K562 (cell line): ENCODE data around the gene HEATR9. TPM values are rescaled to one million over a fixed set of nuclear protein-coding genes. Genes with fewer than 3 reads are reported as not detected.

Experiments
- ATAC-seq: fragments of 200-7000 bp; cut with Tn5 transposase; 3 replicates; pipeline ENCODE4 v1.9.1; 2020; ENCODE audit warnings: moderate library complexity
- BruUV-seq: library from RNA; stranded (reverse); fragments of 400-500 nt; replicated peaks from 2 replicates; lab custom pipeline; 2021; lab: Mats Ljungman, UMichigan
- CTCF ChIA-PET: fragments of 300-600 bp; formaldehyde crosslinking; extraction: SDS; loops from one replicate; lab custom pipeline; 2021; ENCODE audit warnings: low intra/inter-chr PET ratio; lab: Yijun Ruan, JAX
- POLR2A ChIA-PET: fragments of 300-600, 350-650 bp; sonication (Branson Sonifier 250); formaldehyde crosslinking; extraction: SDS; loops from one replicate; lab custom pipeline; 2021; ENCODE audit warnings: antibody characterized with exemption, inconsistent platforms; lab: Yijun Ruan, JAX
- DNase-seq, 4 experiments: peaks; one replicate each; pipeline versions ENCODE4 v3.0.0 to v3.0.0-alpha.2; 2011 to 2018; ENCODE audit warnings: low spot score in 3 of 4, mixed read lengths in 3 of 4; ENCODE audit errors: extremely low read depth in 1 of 4
- FAIRE-seq: peaks from 2 replicates; lab custom pipeline; 2011; peaks lifted over from hg19 to GRCh38; lab: Jason Lieb, UNC
- H2AFZ ChIP-seq: 2 replicates; pipeline ENCODE4 v1.6.0; 2011; ENCODE audit warnings: low read depth, low read length, control low read depth, inconsistent platforms
- H3K27ac ChIP-seq: fragments of 200-600 bp; 3 replicates; pipeline ENCODE4 v1.8.0; 2011; ENCODE audit warnings: low read depth, mild to moderate bottlenecking, control low read depth, inconsistent platforms, low read length, moderate library complexity, mixed read lengths; ENCODE audit errors: extremely low read depth
- H3K27me3 ChIP-seq, 2 experiments: fragments of 300-600 bp in 1 of 2; 2 replicates in 1 of 2; 3 replicates in 1 of 2; pipeline versions ENCODE4 v1.6.0 to v1.8.0; 2011; ENCODE audit warnings: inconsistent platforms in 2 of 2, low read length in 2 of 2, mild to moderate bottlenecking in 1 of 2, mixed read lengths in 1 of 2, moderate library complexity in 1 of 2; ENCODE audit not compliant: control insufficient read depth in 2 of 2, insufficient read depth in 2 of 2
- H3K36me3 ChIP-seq: fragments of 300-600 bp; 3 replicates; pipeline ENCODE4 v1.8.0; 2011; ENCODE audit warnings: mild to moderate bottlenecking, low read length, inconsistent platforms; ENCODE audit not compliant: control insufficient read depth, insufficient read depth
- H3K4me1 ChIP-seq, 2 experiments: fragments of 200-600 bp in 1 of 2; replicated peaks in 1 of 2; 2 replicates in 1 of 2; 3 replicates in 1 of 2; pipeline versions ENCODE4 v1.5.1 to v1.8.0; 2011; ENCODE audit warnings: inconsistent platforms in 2 of 2, low read length in 2 of 2, mild to moderate bottlenecking in 1 of 2, mixed read lengths in 1 of 2, moderate library complexity in 1 of 2; ENCODE audit not compliant: control insufficient read depth in 2 of 2, insufficient read depth in 2 of 2
- H3K4me2 ChIP-seq: 2 replicates; pipeline ENCODE4 v1.6.1; 2011; ENCODE audit warnings: low read length, control low read depth, inconsistent platforms, mixed read lengths; ENCODE audit not compliant: insufficient read depth
- H3K4me3 ChIP-seq: fragments of 200-600 bp; sonication (generic), shearing (Covaris generic); 2 replicates; pipeline ENCODE4 v1.5.1; 2016; ENCODE audit warnings: control low read depth, inconsistent platforms
- H3K79me2 ChIP-seq: fragments of 200-600 bp; 3 replicates; pipeline ENCODE4 v1.8.0; 2011; ENCODE audit warnings: low read length, inconsistent platforms; ENCODE audit not compliant: control insufficient read depth, insufficient read depth
- H3K9ac ChIP-seq, 2 experiments: 2 replicates each; pipeline versions ENCODE4 v1.6.0 to v1.6.1; 2011; ENCODE audit warnings: low read depth in 2 of 2, low read length in 2 of 2, control low read depth in 1 of 2, inconsistent platforms in 1 of 2, mild to moderate bottlenecking in 1 of 2, mixed read lengths in 1 of 2; ENCODE audit not compliant: insufficient read depth in 1 of 2
- H3K9me1 ChIP-seq: one replicate; pipeline ENCODE4 v1.6.0; 2011; ENCODE audit warnings: inconsistent platforms, mild to moderate bottlenecking, low read length, moderate library complexity; ENCODE audit not compliant: control insufficient read depth, insufficient read depth
- H3K9me3 ChIP-seq: replicated peaks from 2 replicates; pipeline ENCODE4 v1.5.1; 2011; ENCODE audit warnings: low read depth, low read length, inconsistent platforms; ENCODE audit not compliant: control insufficient read depth, insufficient read depth
- H4K20me1 ChIP-seq: replicated peaks from 2 replicates; pipeline ENCODE4 v1.6.1; 2011; ENCODE audit warnings: low read length, inconsistent platforms, mixed read lengths; ENCODE audit not compliant: control insufficient read depth, insufficient read depth
- CBX1 ChIP-seq: sonication (generic); IDR thresholded peaks from 2 replicates; pipeline ENCODE4 v1.6.1; 2016; ENCODE audit warnings: antibody characterized with exemption, low read depth, mild to moderate bottlenecking
- DMBX1 ChIP-seq: fragments of 250-450 bp; sonication (Bioruptor Pico); IDR thresholded peaks from 2 replicates; pipeline ENCODE4 v1.8.0; 2022; ENCODE audit warnings: inconsistent platforms, mild to moderate bottlenecking, moderate library complexity, borderline replicate concordance
- ETS2 ChIP-seq: IDR thresholded peaks from 2 replicates; pipeline ENCODE4 v1.6.1; 2016; ENCODE audit warnings: borderline replicate concordance, missing genetic modification characterization, mild to moderate bottlenecking, moderate library complexity, missing compliant biosample characterization; ENCODE audit not compliant: poor library complexity, severe bottlenecking
- GMEB1 ChIP-seq: fragments of 250-450 bp; sonication (Bioruptor Pico); IDR thresholded peaks from 2 replicates; pipeline ENCODE4 v1.4.0; 2020; ENCODE audit warnings: mild to moderate bottlenecking
- HNRNPK ChIP-seq: fragments of 200-400 bp; formaldehyde crosslinking; IDR thresholded peaks from one replicate; pipeline ENCODE4 v1.6.1; 2018; ENCODE audit warnings: mild to moderate bottlenecking, low read depth, low read length; ENCODE audit not compliant: poor library complexity, severe bottlenecking
- HOXB6 ChIP-seq: fragments of 250-450 bp; sonication (Bioruptor Pico); IDR thresholded peaks from 2 replicates; pipeline ENCODE4 v1.5.1; 2022; ENCODE audit warnings: mild to moderate bottlenecking, borderline replicate concordance
- MAZ ChIP-seq, 2 experiments: fragments of 450-650 bp in 1 of 2; sonication (generic) in 1 of 2; formaldehyde crosslinking; IDR thresholded peaks in 1 of 2; conservative IDR thresholded peaks in 1 of 2; 2 replicates each; pipeline versions ENCODE4 v1.4.0 to v1.5.0; 2020; ENCODE audit warnings: mild to moderate bottlenecking in 1 of 2, missing genetic modification reagents in 1 of 2
- MYNN ChIP-seq, 2 experiments: sonication (generic); formaldehyde crosslinking in 1 of 2; IDR thresholded peaks; 2 replicates each; pipeline versions ENCODE4 v1.5.0 to v1.6.1; 2016 to 2020; ENCODE audit warnings: antibody characterized with exemption in 1 of 2, missing genetic modification reagents in 1 of 2
- PHF20 ChIP-seq: fragments of 450-650 bp; IDR thresholded peaks from 2 replicates; pipeline ENCODE4 v1.6.1; 2018; ENCODE audit not compliant: partially characterized antibody
- RHOXF2B ChIP-seq: fragments of 250-450 bp; sonication (Bioruptor Pico); conservative IDR thresholded peaks from 2 replicates; pipeline ENCODE4 v1.5.1; 2021
- RUNX1 ChIP-seq: sonication (generic); IDR thresholded peaks from 2 replicates; pipeline ENCODE4 v1.6.1; 2016; ENCODE audit warnings: antibody characterized with exemption, low read depth
- SRSF9 ChIP-seq: fragments of 200-400 bp; formaldehyde crosslinking; IDR thresholded peaks from 2 replicates; pipeline ENCODE4 v1.6.1; 2017; ENCODE audit warnings: low read depth, low read length, borderline replicate concordance
- ZBTB2 ChIP-seq: fragments of 450-650 bp; IDR thresholded peaks from 2 replicates; pipeline ENCODE4 v1.6.1; 2016; ENCODE audit warnings: antibody characterized with exemption
- ZNF134 ChIP-seq: fragments of 250-450 bp; sonication (Bioruptor Pico); conservative IDR thresholded peaks from 2 replicates; pipeline ENCODE4 v1.4.0; 2020
- ZNF165 ChIP-seq: fragments of 250-450 bp; sonication (Bioruptor Pico); IDR thresholded peaks from 2 replicates; pipeline ENCODE4 v1.4.0; 2020; ENCODE audit warnings: borderline replicate concordance
- ZNF347 ChIP-seq: fragments of 450-650 bp; formaldehyde crosslinking; IDR thresholded peaks from 2 replicates; pipeline ENCODE4 v1.4.0; 2020; ENCODE audit warnings: low read depth, mild to moderate bottlenecking, moderate library complexity
- ZNF431 ChIP-seq: sonication (generic); formaldehyde crosslinking; IDR thresholded peaks from 2 replicates; pipeline ENCODE4 v1.8.0; 2022; ENCODE audit warnings: mild to moderate bottlenecking, missing genetic modification reagents
- WGBS: fragments of 100-300 bp; shearing (Covaris generic); methylation state at CpG from one replicate; pipeline ENCODE4 v1.1.6; 2016; ENCODE audit warnings: low coverage, mixed read lengths; ENCODE audit not compliant: insufficient coverage; ENCODE audit errors: missing lambda C conversion rate; 5-methylcytosine and 5-hydroxymethylcytosine counted together
- in situ Hi-C: fragments of 300-500 bp; cut with MboI; formaldehyde crosslinking; loops from 4 replicates; pipeline ENCODE4 v1.15.0; 2018; ENCODE audit warnings: inconsistent platforms, mixed read lengths
- intact Hi-C: fragments of 100-400 bp; cut with micrococcal nuclease; formaldehyde crosslinking; loops from 2 replicates; pipeline ENCODE4 v1.14.2; 2022
- polyA plus RNA-seq, 8 experiments: library from polyadenylated mRNA; depleted of rRNA in 4 of 8; stranded (reverse) in 5 of 8; unstranded in 3 of 8; fragments of >200 nt; fragmentation: Nextera tagmentation in 2 of 8; fragmentation: Illumina TruSeq in 1 of 8; extraction: Ambion mirVana in 2 of 8; extraction: Trizol in 1 of 8; gene quantifications; 2 replicates each; pipeline versions ENCODE4 v1.2.1 to v1.2.3, GENCODE V29; 2011 to 2014; ENCODE audit warnings: inconsistent platforms in 1 of 8, missing spikeins in 1 of 8
- total RNA-seq, 7 experiments: library from RNA; depleted of rRNA in 6 of 7; stranded (reverse); fragments of >200 nt in 6 of 7; fragmentation: Illumina TruSeq in 2 of 7; extraction: Trizol in 2 of 7; gene quantifications; 2 replicates each; pipeline versions ENCODE4 v1.2.1 to v1.2.3, GENCODE V29; 2011 to 2021; ENCODE audit warnings: low replicate concordance in 1 of 7
- TF ChIP-seq, protein P1 (sequence below): IDR thresholded peaks from 3 replicates; pipeline ENCODE4 v1.6.1; 2011; ENCODE audit warnings: borderline replicate concordance, mild to moderate bottlenecking, moderate library complexity; ENCODE audit not compliant: insufficient read length; ENCODE audit errors: extremely low read depth

HEATR9 gene
- total and polyA plus RNA-seq, 9 of the 15 experiments (the other 6 are each of a cell fraction or from before 2014, with no cell fraction given), result not detected

- in situ Hi-C loops (no loop called here), intact Hi-C loops (no loop called here)
- Histone ChIP-seq H3K4me2 (no peak overlapping the region), H3K27me3 (no peaks in the 10 kb centered on the region), H3K36me3 (no peaks in the 10 kb centered on the region), H4K20me1 (no peaks in the 10 kb centered on the region), H3K4me1 (peaks cover 4 to 17% of the 10 kb centered on the region in 2 experiments; a peak in 4 of 5 replicates), H3K9ac (no peak overlapping the region), H3K9me3 (no peaks in the 10 kb centered on the region), H3K9me1 (no peaks in the 10 kb centered on the region), H2AFZ (peak overlapping the region; percentile 42), H3K4me3 (no peak overlapping the region), H3K27ac (no peak overlapping the region), H3K79me2 (no peaks in the 10 kb centered on the region)
- DNase-seq, result no peak
- CTCF ChIA-PET, result no interaction called here
- WGBS, result 26% methylated on average over 3 of the region's 3 CpGs
- no TSS peak for BruUV-seq
- POLR2A ChIA-PET, result interaction anchor here (1.0 to 2.2 kb wide), 6 partner anchors 10 to 67 kb away, joined by 3 to 7 read pairs (median 3); partner anchors contain the start of gene TAF15
- no peak for ATAC-seq
- no peak for FAIRE-seq
- no peak for TF ChIP-seq HOXB6 (CRISPR knock-in tag)
- no peak for TF ChIP-seq ZNF134 (CRISPR knock-in tag)
- no peak for TF ChIP-seq ZNF165 (CRISPR knock-in tag)
- TF ChIP-seq MAZ (CRISPR knock-in tag; conservative IDR thresholded peaks at IDR 0.05 in 1 of 2, IDR thresholded peaks at IDR 0.05 in 1 of 2), result no peak
- TF ChIP-seq GMEB1 (CRISPR knock-in tag), result no peak
- TF ChIP-seq DMBX1, result no peak
- TF ChIP-seq ZNF431 (CRISPR knock-in tag), result no peak
- TF ChIP-seq, protein P1, sequence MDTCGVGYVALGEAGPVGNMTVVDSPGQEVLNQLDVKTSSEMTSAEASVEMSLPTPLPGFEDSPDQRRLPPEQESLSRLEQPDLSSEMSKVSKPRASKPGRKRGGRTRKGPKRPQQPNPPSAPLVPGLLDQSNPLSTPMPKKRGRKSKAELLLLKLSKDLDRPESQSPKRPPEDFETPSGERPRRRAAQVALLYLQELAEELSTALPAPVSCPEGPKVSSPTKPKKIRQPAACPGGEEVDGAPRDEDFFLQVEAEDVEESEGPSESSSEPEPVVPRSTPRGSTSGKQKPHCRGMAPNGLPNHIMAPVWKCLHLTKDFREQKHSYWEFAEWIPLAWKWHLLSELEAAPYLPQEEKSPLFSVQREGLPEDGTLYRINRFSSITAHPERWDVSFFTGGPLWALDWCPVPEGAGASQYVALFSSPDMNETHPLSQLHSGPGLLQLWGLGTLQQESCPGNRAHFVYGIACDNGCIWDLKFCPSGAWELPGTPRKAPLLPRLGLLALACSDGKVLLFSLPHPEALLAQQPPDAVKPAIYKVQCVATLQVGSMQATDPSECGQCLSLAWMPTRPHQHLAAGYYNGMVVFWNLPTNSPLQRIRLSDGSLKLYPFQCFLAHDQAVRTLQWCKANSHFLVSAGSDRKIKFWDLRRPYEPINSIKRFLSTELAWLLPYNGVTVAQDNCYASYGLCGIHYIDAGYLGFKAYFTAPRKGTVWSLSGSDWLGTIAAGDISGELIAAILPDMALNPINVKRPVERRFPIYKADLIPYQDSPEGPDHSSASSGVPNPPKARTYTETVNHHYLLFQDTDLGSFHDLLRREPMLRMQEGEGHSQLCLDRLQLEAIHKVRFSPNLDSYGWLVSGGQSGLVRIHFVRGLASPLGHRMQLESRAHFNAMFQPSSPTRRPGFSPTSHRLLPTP, result no peak
- no peak for TF ChIP-seq ETS2 (tag)
- no peak for TF ChIP-seq HNRNPK
- no peak for TF ChIP-seq ZNF347
- TF ChIP-seq RHOXF2B, result no peak
- TF ChIP-seq MYNN (IDR thresholded peaks at IDR 0.05), result no peak
- TF ChIP-seq MYNN (CRISPR knock-in tag; IDR thresholded peaks at IDR 0.05), result no peak
- no peak for TF ChIP-seq ZBTB2
- no peak for TF ChIP-seq SRSF9
- no peak for TF ChIP-seq PHF20
- no peak for TF ChIP-seq RUNX1
- TF ChIP-seq CBX1, result no peak
Observed at GRCh38 chr17:35876534-35876933, 7.8 kb upstream of the HEATR9 start.
